GM19238 (cell line): Measurements from ENCODE around the gene NEK10.

Experiments
- DNase-seq: peaks from one replicate; pipeline ENCODE4 v3.0.0; 2011; ENCODE audit warnings: low spot score; ENCODE audit not compliant: insufficient read length

NEK10 gene

DNA sequence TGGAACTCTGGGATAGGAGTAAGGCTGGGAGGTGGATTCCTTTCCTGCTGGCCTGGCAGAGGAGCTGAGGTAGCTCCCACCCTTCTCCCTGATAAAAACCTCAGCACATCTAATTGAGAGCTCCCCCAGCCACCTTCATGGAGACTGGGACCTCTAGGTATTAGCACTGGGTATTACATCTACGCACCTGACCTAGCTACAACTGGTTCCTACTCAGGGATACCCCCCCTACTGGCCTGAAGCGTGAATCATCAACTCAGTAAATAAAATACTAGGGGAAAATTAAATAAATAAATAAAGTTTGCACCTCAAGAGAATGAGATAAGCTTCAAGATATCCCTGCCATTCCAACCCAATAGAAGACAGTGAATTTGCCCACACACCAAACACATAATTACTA is 140.4 kb downstream of the NEK10 start:
- no peak for DNase-seq

- DNase-seq, result no peak
Observed at GRCh38 chr3:27224197-27224596, 145.0 kb downstream of the NEK10 start.

DNA sequence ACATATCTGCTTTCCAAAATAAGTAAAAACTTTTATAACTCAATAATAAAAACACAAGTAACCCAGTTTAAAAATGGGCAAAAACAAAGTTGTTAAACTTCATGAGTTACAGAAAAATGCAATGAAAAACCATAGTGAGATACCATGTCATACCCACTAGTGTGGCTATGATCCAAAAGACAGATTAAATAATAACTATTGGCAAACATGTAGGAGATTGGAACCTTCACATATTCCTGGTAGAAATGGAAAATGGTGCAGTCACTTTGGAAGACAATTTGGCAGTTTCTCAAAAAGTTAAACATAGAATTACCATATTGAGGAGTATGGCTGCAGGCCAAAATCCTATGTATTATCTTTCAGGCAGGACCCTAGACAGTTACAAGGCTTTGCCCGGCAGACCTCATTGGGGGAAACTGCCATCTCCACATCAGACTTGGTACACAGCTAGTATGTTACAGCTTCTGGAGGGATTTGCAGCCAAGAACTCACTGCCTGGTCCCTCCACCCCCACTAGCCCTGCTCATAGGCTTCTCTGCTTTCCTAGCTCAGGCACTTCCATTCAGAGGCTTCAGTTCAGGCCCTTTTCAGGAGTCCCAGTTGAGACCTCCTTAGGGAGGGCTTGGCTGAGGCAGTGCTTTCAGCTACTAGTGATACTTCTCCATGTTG is 147.8 kb downstream of the NEK10 start:
- no peak for DNase-seq

DNA sequence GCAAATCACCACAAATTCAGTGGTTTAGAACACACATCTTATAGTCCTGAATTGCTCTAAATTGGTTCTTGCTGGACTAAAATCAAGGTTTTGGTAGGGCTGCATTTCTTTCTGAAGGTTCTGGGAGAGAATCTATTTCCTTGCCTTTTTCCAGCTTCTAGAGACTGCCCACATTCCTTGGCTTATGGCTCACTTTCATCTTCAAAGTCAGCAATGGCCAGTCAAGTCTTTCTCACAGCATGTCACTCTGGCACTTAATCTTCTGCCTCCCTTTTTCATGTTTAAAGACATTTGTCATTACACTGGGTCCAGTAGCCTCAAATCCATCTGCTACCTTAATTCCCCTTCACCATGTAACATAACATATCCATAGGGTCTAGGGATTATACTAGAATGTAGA is 149.0 kb downstream of the NEK10 start:
- DNase-seq, result no peak

DNA sequence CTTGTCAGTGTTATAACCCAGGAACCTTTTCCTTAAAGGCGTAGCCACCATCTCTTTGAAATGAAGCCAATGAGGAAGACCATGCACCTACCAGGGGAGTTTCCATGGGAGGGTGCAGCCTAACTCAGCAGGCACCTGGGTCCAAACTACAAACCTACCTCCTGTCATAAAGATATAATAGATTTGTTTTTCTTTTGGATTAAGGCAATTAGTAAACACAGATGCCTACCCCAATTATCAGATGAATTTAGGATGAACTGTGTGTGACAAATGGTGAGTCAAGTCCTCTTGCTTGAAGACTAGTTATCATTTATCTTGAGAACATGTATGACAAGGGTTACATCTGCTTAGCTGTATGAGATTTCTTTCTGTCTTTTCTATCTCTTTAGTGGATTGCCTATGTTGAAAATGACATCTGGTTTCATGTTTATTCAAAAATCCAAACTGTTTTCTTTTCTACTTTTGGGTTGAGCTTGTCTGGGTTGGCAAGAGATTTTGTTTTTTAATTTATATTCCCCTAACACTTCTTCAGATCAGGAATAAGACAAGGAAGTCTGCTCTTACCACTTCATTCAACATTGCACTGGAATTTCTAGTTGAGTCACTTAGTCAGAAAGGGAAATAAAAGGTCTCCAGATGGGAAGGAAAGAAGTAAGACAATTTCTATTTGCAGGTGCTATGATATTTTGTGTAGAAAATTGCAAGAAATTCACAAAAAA is 149.9 kb downstream of the NEK10 start:
- DNase-seq, result no peak

DNA sequence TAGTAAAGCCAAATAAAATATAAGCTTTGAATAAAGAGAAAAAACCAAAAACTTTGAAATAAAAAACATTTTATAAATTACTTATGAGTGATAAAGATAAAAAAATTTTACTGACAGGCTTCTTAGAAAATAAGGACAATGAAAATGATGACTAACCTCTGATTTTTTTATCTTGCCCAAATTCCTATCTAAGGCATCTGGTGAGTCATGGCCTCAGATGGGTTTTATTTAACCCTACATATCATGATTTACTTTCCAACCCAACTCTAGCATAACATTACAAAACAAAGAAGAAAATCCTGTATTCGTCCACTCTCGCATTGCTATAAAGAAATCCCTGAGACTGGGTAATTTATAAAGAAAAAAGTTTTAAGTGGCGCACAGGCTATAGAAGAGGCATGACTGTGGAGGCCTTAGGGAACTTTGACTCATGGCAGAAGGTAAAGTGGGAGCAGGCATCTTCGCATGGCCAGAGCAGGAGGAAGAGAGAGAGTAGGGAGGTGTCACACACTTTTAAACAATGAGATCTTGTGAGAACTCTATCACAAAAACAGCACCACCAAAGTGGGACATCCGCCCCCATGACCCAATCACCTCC is 152.1 kb downstream of the NEK10 start:
- no peak for DNase-seq

DNA sequence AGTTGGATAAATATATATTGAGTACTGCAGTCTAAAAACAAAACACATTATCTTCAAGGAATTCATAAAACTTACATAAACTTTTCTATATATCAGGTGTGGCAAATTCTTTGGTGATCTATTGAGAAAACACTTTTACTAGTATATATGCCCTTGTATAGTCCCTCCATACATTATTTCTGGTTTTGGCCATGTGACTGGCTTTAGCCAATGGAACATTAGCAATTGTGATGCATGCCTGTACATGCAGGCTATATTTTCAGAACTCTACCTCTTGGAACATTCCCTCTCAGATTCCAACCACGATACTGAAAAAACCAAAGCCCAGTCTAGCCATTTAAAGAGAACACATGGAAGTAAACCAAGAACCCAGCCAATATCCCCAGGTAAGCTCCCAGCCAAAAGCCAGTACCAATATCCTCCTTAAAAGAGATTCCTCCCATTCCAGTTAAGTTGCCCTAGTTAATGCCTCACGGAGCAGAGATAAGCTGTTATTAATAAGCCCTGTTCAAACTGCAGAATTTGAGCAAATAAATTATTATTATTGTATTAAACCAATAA is 152.8 kb downstream of the NEK10 start:
- no peak for DNase-seq

DNA sequence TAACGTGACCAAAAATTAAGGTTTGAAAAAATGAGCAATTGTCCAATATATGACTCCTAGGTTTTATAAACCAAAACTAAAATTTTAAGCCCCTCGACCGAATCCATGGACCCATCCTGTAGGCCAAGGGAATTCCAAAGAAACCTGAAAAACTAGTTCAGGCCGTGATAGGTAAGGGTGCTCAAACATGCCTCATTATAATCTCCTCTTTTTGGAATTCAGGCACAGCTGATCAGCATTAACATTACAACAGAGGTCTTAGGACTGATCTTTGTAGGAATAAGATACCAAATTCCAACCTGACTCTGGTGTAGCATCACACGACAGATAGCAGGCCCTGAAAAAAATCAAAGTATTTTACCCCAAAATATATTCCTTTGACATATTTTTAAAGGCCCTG is 155.7 kb downstream of the NEK10 start:
- DNase-seq, result no peak

- no peak for DNase-seq
Observed at GRCh38 chr3:27209617-27210264, 159.4 kb downstream of the NEK10 start.

DNA sequence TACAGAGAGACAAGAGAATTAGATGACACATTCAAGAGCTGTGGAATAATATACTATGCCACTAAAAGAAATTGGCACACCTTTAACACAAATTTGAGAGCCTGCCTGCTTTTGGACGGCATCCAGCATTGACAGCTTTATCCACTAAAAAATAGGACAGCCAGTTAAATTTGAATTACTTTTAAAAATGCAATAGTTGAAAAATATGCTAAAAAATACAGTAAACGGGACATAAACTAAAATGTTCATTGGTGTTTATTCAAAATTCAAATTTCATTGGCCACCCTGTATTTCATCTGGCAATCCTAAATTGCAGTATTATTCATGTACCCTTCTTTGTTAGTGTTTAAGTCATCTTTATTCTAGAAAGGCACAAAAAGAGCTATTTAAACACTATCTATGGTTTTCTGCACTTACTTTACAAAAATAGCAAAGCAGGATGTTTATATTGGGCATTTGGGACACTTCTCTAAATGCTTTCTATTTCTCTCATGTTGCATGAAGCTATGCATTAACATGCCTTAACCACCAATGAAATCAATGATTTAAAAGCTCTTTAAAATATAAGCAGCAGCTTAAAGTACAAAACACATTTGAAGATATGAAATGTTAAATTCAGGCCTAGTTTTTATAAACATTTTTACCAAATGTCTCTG is 160.1 kb downstream of the NEK10 start:
- DNase-seq, result no peak

- no peak for DNase-seq
Observed at GRCh38 chr3:27202959-27203358, 166.2 kb downstream of the NEK10 start.

DNA sequence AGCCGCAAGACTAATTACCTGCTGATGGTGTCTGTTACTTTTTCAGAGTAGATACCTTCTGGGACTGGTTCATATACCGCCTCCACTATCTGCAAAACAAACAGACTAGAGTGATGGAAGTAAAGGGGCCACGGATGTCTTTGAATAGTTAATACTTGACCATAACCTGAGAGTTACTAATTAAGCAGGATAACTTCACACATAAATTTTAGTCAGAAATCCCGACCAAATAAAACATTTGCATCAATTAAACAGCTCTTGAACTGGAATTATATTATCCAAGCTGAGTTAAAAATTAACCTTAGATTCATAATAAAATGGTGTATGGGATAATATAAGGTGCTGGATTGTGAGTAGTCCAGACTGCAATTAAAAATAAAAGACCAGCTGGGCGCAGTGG is 167.7 kb downstream of the NEK10 start:
- DNase-seq, result no peak

DNA sequence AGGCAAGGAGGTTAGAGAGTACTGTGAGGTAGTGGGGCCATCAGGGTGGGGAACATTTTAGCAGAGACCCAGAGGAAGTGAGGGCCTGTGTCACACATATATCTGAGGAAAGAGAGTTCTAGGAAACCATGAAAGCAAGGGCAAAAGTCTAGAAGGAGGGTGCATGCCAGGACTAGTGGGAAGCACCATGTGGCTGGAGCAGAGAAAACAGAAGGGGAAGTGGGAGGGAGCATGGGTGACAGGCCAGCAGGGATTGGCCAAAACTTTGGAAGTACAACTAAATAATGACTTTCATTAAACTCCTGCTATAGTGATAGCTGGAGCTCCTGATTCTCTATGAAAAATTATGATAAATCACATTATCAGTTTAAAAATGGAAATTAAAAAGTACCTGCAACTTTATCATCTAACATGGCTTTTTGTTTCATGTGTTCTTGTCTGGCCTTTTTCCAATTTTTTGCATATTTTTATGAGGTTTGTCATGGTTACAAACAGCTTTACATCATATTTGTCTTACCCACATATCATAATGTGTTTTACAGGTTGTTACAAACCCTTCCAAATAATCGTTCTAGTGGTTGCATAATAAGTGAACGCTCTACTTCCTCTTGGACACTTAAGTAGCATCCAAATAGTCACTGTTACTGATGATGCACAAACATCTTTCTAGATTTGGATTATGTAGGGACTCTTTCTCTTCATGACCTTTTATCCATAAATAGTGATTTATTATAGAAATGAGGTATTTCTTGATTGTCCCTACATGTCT is 168.3 kb downstream of the NEK10 start:
- DNase-seq, result no peak

DNA sequence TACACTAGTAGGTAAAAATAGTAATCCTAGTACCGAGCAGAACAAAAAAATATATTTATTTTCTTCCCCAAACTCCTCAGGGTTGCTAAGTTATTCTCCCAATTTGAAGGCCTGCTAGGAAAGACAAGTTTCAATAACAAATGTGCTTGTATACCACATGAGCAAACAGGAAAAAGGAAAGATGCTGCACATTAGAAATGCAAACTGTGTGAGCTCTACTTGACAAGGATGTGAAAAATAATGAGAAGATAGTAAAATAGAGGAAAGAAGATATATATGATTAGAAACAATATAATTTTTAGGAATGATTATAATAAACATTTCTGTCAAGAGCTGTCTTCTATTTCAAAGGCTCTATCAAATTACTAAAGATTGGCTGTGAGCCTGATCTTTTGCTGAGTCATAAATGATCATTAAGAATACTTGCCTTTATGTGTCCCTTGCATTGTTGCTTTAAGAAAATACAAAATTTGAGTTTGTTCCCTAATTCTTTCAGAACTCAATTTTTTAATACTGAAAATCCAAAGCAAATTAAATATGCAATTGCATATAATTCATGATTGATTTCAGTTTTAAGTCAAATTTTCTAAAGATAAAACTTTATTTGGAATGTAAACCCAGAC is 174.2 kb downstream of the NEK10 start:
- no peak for DNase-seq

- DNase-seq, result no peak
Observed at GRCh38 chr3:27193056-27193455, 176.1 kb downstream of the NEK10 start.

GRCh38 chr3:27186013-27186412 is 183.2 kb downstream of the NEK10 start:
- no peak for DNase-seq

DNA sequence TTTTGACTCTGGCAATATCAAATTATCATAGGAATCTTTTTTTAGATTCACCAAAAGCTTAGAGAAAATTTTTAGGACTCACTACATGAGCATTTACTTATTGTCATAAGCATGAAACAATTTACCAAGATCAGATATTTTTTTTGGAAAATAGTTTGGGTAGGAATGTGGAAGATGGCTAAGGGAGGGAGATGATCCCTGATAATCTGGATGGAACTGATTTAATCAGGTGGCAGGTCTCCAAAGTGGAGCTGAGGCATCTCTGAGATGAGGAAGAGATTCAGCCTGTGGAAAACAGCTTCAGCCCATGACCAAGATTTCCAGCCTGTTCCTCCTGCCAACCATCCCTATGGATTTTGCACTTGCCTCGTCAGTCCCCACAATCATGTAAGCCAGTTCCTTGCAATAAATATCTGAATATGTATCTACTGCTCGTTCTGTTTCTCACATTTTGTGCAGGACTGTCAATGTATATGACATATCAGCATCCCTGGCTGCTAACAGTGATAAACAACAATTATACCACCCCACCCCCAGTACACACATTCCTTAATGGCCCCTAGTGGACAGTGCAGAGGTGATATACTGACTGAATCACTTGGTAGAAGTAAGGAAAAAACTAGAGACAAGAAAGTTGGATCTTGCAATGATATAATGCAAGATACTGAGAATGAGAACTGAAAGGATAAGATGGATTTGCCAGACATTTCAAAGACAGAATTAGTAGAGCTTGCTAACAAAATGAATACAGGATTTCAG is 183.8 kb downstream of the NEK10 start:
- DNase-seq, result no peak

GRCh38 chr3:27184261-27184660 is 184.9 kb downstream of the NEK10 start:
- no peak for DNase-seq

GRCh38 chr3:27176256-27176655 is 192.9 kb downstream of the NEK10 start:
- no peak for DNase-seq

DNA sequence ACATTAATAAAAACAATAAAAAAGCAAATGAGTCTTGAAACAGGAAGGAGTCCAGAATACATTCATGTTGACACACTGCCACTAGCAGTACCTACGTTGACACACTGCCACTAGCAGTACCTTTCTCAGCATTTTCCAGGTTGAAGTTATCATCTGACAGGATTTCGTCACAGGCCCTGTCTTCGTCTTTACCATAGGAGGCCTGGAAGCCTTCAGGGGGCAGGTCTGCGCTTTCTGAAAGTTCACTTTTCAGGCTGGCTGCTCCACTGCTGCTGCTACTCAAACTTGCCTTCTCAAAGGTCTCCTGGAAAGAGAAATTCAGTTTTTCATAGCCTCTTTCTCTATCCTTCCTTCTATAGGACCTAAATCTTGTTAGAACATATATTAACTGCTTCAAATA is 194.7 kb downstream of the NEK10 start:
- no peak for DNase-seq
